ENCODE measurements around the gene SUSD3. TPM values are rescaled to one million over a fixed set of nuclear protein-coding genes. Genes with fewer than 3 reads are reported as not detected.

Gene SUSD3
- total and polyA plus RNA-seq, 2 of the 8 experiments (the other 6 are each of a cell fraction or from before 2014, with no cell fraction given), result 5.5 to 35.4 TPM

GRCh38 chr9:93091453-93092081 lies 33.1 kb downstream of the SUSD3 start (continued):
- TF ChIP-seq CTCF (IDR thresholded peaks at IDR 0.05; ENCODE audit: control extremely low read depth in 1 of 3, insufficient read depth in 1 of 3, low read depth in 1 of 3, low read length in 3 of 3), result no peak
- TF ChIP-seq HDAC2 (IDR thresholded peaks at IDR 0.05; ENCODE audit: borderline replicate concordance in 1 of 2, low read depth in 2 of 2, low read length in 2 of 2), result no peak
- no peak for TF ChIP-seq PHF8 (conservative IDR thresholded peaks at IDR 0.05; ENCODE audit: low read depth, low read length)
- TF ChIP-seq CTBP2 (IDR thresholded peaks at IDR 0.05; ENCODE audit: borderline replicate concordance, insufficient read depth, insufficient read length, low read length), result no peak
- no peak for TF ChIP-seq SIN3A (conservative IDR thresholded peaks at IDR 0.05 in 1 of 2, IDR thresholded peaks at IDR 0.05 in 1 of 2; ENCODE audit: low read depth in 1 of 2, low read length in 2 of 2)
- TF ChIP-seq RBBP5 (IDR thresholded peaks at IDR 0.05; ENCODE audit: borderline replicate concordance, low read depth, low read length), result no peak
- TF ChIP-seq CEBPB (IDR thresholded peaks at IDR 0.05; ENCODE audit: low read depth, low read length), result no peak
- no peak for TF ChIP-seq JUND (IDR thresholded peaks at IDR 0.05; ENCODE audit: low read length)
- no peak for TF ChIP-seq TCF12 (IDR thresholded peaks at IDR 0.05; ENCODE audit: low read depth, low read length)

All from H1 (cell line).